ENCODE measurements around the gene NADK. TPM values are rescaled to one million over a fixed set of nuclear protein-coding genes. Genes with fewer than 3 reads are reported as not detected.
"Not testable (repeated sequence)": the region's sequence is repeated elsewhere in the genome, so short reads cannot be mapped to it uniquely, and the experiment has no call there.

The NADK gene
- total RNA-seq, 4 donors from 2014 or later: 66.4 to 119 (median 82.7) TPM

DNA sequence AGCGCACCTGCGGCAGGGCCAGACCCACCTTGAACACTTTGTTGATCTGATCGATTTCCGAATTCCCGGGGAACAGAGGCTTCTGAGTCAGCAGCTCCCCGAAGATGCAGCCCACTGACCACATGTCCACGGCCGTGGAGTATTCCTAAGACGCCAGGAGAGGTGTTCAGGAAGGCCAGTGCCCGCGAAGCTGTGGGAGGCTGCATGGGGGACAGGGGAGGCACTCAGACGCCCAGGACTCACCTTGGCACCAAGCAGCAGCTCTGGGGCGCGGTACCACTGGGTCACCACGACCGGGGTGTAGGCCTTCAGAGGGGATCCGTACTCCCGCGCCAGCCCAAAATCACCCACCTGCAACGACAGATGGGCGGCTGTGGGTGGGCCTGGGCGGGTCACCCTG is 74.5 kb downstream of the NADK start:
- DNase-seq (ENCODE audit: extremely low spot score): no peak
- H3K27ac ChIP-seq (replicated peaks in 1 of 4): no peak overlapping the region
- 96% methylated on average over 15 of the region's 22 CpGs for WGBS
- TF ChIP-seq, protein P1, sequence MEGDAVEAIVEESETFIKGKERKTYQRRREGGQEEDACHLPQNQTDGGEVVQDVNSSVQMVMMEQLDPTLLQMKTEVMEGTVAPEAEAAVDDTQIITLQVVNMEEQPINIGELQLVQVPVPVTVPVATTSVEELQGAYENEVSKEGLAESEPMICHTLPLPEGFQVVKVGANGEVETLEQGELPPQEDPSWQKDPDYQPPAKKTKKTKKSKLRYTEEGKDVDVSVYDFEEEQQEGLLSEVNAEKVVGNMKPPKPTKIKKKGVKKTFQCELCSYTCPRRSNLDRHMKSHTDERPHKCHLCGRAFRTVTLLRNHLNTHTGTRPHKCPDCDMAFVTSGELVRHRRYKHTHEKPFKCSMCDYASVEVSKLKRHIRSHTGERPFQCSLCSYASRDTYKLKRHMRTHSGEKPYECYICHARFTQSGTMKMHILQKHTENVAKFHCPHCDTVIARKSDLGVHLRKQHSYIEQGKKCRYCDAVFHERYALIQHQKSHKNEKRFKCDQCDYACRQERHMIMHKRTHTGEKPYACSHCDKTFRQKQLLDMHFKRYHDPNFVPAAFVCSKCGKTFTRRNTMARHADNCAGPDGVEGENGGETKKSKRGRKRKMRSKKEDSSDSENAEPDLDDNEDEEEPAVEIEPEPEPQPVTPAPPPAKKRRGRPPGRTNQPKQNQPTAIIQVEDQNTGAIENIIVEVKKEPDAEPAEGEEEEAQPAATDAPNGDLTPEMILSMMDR (IDR thresholded peaks at IDR 0.05): no peak
- TF ChIP-seq POLR2AphosphoS5 (IDR thresholded peaks at IDR 0.05) (no peak), EP300 (IDR thresholded peaks at IDR 0.05) (no peak), POLR2A (IDR thresholded peaks at IDR 0.05; ENCODE audit: low read depth) (no peak)
- no peaks in the 10 kb centered on the region for H3K9me3 ChIP-seq
- intact Hi-C loops (cut with DNase I): no loop called here
- H3K4me3 ChIP-seq: no peak overlapping the region
- H3K36me3 ChIP-seq: peaks cover 17 to 44% (median 35%) of the 10 kb centered on the region in 4 donors
- no peaks in the 10 kb centered on the region for H3K4me1 ChIP-seq
- H3K27me3 ChIP-seq: no peaks in the 10 kb centered on the region

DNA sequence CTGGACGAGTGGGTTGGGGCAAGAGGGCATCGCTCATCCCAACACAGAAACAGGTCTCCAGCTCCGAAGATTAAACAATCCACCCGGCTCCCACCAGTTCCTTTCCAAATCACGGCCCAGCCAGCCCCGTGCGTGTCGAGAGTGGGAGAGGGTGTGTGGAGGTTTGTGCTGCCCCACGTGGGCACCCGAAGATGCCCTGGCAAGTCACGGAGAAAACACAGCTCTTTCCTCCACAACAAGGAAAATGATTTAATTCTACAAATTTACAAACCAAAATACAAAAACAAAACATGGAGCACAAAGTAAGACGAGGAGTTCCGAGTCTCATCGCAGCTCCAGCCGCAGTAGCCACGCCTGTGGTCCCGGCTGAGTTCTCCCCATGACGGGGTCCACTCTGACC is 75.8 kb downstream of the NADK start:
- H3K4me1 ChIP-seq; H3K4me3 ChIP-seq; intact Hi-C loops (cut with DNase I); DNase-seq (ENCODE audit: extremely low spot score); H3K27me3 ChIP-seq; H3K27ac ChIP-seq (replicated peaks in 1 of 4); H3K9me3 ChIP-seq: not testable (repeated sequence)
- 75% methylated on average over 10 of the region's 18 CpGs for WGBS
- peaks cover 17 to 33% (median 29%) of the 10 kb centered on the region in 4 donors for H3K36me3 ChIP-seq

Other genes with a start within 250 kb of the NADK start
- gene TMEM240, start 237.8 kb downstream of the NADK start, total RNA-seq: 10 to 100 TPM in 2 of 4 donors, 1 to 10 TPM in 2; 8.7 to 22.1 (median 13.9) TPM
- 100 to 1,000 TPM in 2 of 4 donors, 10 to 100 TPM in 2; 78.7 to 134 (median 112) TPM for gene SSU72, start 203.6 kb downstream of the NADK start, total RNA-seq
- gene FNDC10, start 178.3 kb downstream of the NADK start, total RNA-seq: 1 to 10 TPM in 1 of 4 donors, under 1 TPM in 2, not detected in 1; 0.50 to 1.9 (median 0.84) TPM
- 10 to 100 TPM; 33.6 to 99.9 (median 74.6) TPM for gene MIB2, start 163.0 kb downstream of the NADK start, total RNA-seq
- 10 to 100 TPM in 3 of 4 donors, 1 to 10 TPM in 1; 3.2 to 19.5 (median 14.0) TPM for gene MMP23B, start 146.3 kb downstream of the NADK start, total RNA-seq
- 10 to 100 TPM; 27.2 to 68.9 (median 33.0) TPM for gene CDK11B, start 119.5 kb downstream of the NADK start, total RNA-seq
- 10 to 100 TPM; 25.7 to 65.0 (median 35.6) TPM for gene SLC35E2B, start 85.7 kb downstream of the NADK start, total RNA-seq
- gene CDK11A, start 54.1 kb downstream of the NADK start, total RNA-seq: 10 to 100 TPM; 18.2 to 46.9 (median 31.4) TPM
- 100 to 1,000 TPM; 124 to 166 (median 161) TPM for gene GNB1, start 112.6 kb upstream of the NADK start, total RNA-seq
- gene CALML6, start 136.8 kb upstream of the NADK start, total RNA-seq: not detected
- 1 to 10 TPM in 3 of 4 donors, not detected in 1; 1.4 to 6.3 (median 4.2) TPM for gene TMEM52, start 140.8 kb upstream of the NADK start, total RNA-seq
- gene CFAP74, start 225.3 kb upstream of the NADK start, total RNA-seq: not detected
- gene GABRD, start 240.9 kb upstream of the NADK start, total RNA-seq: not detected

Data from esophagus muscularis mucosa (tissue), 4 donors.